SK-N-SH (cell line): ENCODE data around the gene HSPA9. TPM values are rescaled to one million over a fixed set of nuclear protein-coding genes. Genes with fewer than 3 reads are reported as not detected.

Experiments
- CTCF ChIA-PET: fragments of 300-600, 350-600 bp; formaldehyde crosslinking; extraction: SDS; loops from one replicate; lab custom pipeline; 2021; lab: Yijun Ruan, JAX
- POLR2A ChIA-PET: fragments of 350-600 bp; sonication (Branson Sonifier 250); formaldehyde crosslinking; extraction: SDS; loops from one replicate; lab custom pipeline; 2020; ENCODE audit warnings: antibody characterized with exemption, inconsistent platforms; lab: Yijun Ruan, JAX
- DNase-seq: peaks from one replicate; pipeline ENCODE4 v3.0.0; 2012
- H2AFZ ChIP-seq: fragments of 200-600 bp; sonication (generic); 2 replicates; pipeline ENCODE4 v1.8.1; 2016; ENCODE audit warnings: antibody characterized with exemption, mild to moderate bottlenecking, low read depth
- H3F3A ChIP-seq: fragments of 200-600 bp; sonication (generic); replicated peaks from 2 replicates; pipeline ENCODE3; 2016; ENCODE audit warnings: antibody characterized with exemption, mild to moderate bottlenecking; ENCODE audit not compliant: insufficient read depth
- H3K27ac ChIP-seq, 2 experiments: fragments of 200-500 bp in 1 of 2; fragments of 200-600 bp in 1 of 2; sonication (Bioruptor generic) in 1 of 2; sonication (generic), shearing (Covaris generic) in 1 of 2; 2 replicates each; pipeline versions ENCODE4 v1.5.1 to v1.6.1; 2014 to 2016; ENCODE audit warnings: low read depth in 2 of 2, inconsistent platforms in 1 of 2, low read length in 1 of 2, mild to moderate bottlenecking in 1 of 2, mixed read lengths in 1 of 2
- H3K27me3 ChIP-seq: fragments of 200-600 bp; sonication (generic), shearing (Covaris generic); 2 replicates; pipeline ENCODE4 v1.6.1; 2016; ENCODE audit warnings: mixed run types; ENCODE audit not compliant: insufficient read depth
- H3K36me3 ChIP-seq, 2 experiments: fragments of 200-500 bp in 1 of 2; fragments of 200-600 bp in 1 of 2; sonication (Bioruptor generic) in 1 of 2; sonication (generic) in 1 of 2; replicated peaks in 1 of 2; 2 replicates each; pipeline versions ENCODE3 to v1.5.1; 2014 to 2016; ENCODE audit warnings: low read length in 1 of 2, mild to moderate bottlenecking in 1 of 2; ENCODE audit not compliant: insufficient read depth in 2 of 2, control insufficient read depth in 1 of 2
- H3K4me1 ChIP-seq, 2 experiments: fragments of 200-500 bp in 1 of 2; fragments of 200-600 bp in 1 of 2; sonication (Bioruptor generic) in 1 of 2; sonication (generic), shearing (Covaris generic) in 1 of 2; 2 replicates each; pipeline versions ENCODE4 v1.5.1 to v1.6.1; 2014 to 2016; ENCODE audit warnings: low read depth in 1 of 2, low read length in 1 of 2, mixed run types in 1 of 2; ENCODE audit not compliant: insufficient read depth in 2 of 2, control insufficient read depth in 1 of 2
- H3K4me2 ChIP-seq: fragments of 200-600 bp; sonication (generic), shearing (Covaris generic); 2 replicates; pipeline ENCODE4 v1.6.1; 2017; ENCODE audit warnings: mixed run types
- H3K4me3 ChIP-seq, 2 experiments: fragments of 200-500 bp in 1 of 2; fragments of 200-600 bp in 1 of 2; sonication (Bioruptor generic) in 1 of 2; sonication (generic), shearing (Covaris generic) in 1 of 2; 2 replicates each; pipeline versions ENCODE4 v1.5.1 to v1.8.1; 2014 to 2016; ENCODE audit warnings: low read depth in 2 of 2, inconsistent platforms in 1 of 2, low read length in 1 of 2, mild to moderate bottlenecking in 1 of 2, mixed read lengths in 1 of 2, moderate library complexity in 1 of 2
- H3K79me2 ChIP-seq: fragments of 200-600 bp; sonication (generic); 2 replicates; pipeline ENCODE4 v1.8.1; 2017; ENCODE audit warnings: mild to moderate bottlenecking; ENCODE audit not compliant: insufficient read depth
- H3K9ac ChIP-seq: fragments of 200-600 bp; sonication (generic); 2 replicates; pipeline ENCODE4 v1.6.1; 2017; ENCODE audit warnings: mixed run types
- H3K9me2 ChIP-seq: fragments of 200-600 bp; sonication (generic); 2 replicates; pipeline ENCODE4 v1.6.1; 2017; ENCODE audit warnings: mixed run types
- H3K9me3 ChIP-seq: fragments of 200-600 bp; sonication (generic); 2 replicates; pipeline ENCODE4 v1.6.1; 2017; ENCODE audit warnings: mixed run types, mild to moderate bottlenecking, moderate library complexity
- H4K20me1 ChIP-seq: fragments of 200-600 bp; sonication (generic); 2 replicates; pipeline ENCODE4 v1.6.1; 2017; ENCODE audit warnings: mild to moderate bottlenecking, mixed run types; ENCODE audit not compliant: insufficient read depth
- ELF1 ChIP-seq: IDR thresholded peaks from 2 replicates; pipeline ENCODE4 v1.4.0; 2012
- EZH2phosphoT487 ChIP-seq: fragments of 200-600 bp; sonication (generic); IDR thresholded peaks from 2 replicates; pipeline ENCODE4 v1.6.1; 2017; ENCODE audit warnings: low read depth, mixed run types, mild to moderate bottlenecking, antibody characterized with exemption, moderate library complexity, borderline replicate concordance
- FOXM1 ChIP-seq: IDR thresholded peaks from 2 replicates; pipeline ENCODE4 v1.4.0; 2012; ENCODE audit warnings: low read depth, mild to moderate bottlenecking
- JUND ChIP-seq: IDR thresholded peaks from 2 replicates; pipeline ENCODE4 v1.4.0; 2012
- RCOR1 ChIP-seq: fragments of 150-350 bp; IDR thresholded peaks from 2 replicates; pipeline ENCODE4 v1.6.1; 2017; ENCODE audit warnings: antibody characterized with exemption, low read length
- REST ChIP-seq: IDR thresholded peaks from 2 replicates; pipeline ENCODE4 v1.6.1; 2012; ENCODE audit warnings: mild to moderate bottlenecking, low read depth, low read length, moderate library complexity
- RFX5 ChIP-seq: IDR thresholded peaks from 2 replicates; pipeline ENCODE4 v1.6.1; 2012; ENCODE audit warnings: mild to moderate bottlenecking, improper control_type of control experiment, low read length
- SIN3A ChIP-seq: IDR thresholded peaks from 2 replicates; pipeline ENCODE4 v1.6.1; 2012; ENCODE audit warnings: low read depth, mild to moderate bottlenecking, low read length, moderate library complexity, borderline replicate concordance
- SMC3 ChIP-seq: IDR thresholded peaks from 2 replicates; pipeline ENCODE4 v1.6.1; 2012; ENCODE audit warnings: low read depth, low read length, improper control_type of control experiment
- WGBS: methylation state at CpG from one replicate; pipeline ENCODE4 v1.1.6; 2017; ENCODE audit warnings: low lambda C conversion rate; 5-methylcytosine and 5-hydroxymethylcytosine counted together
- polyA plus RNA-seq, 3 experiments: library from polyadenylated mRNA; depleted of rRNA; stranded (reverse); fragments of >200 nt; gene quantifications; 2 replicates each; pipeline ENCODE4 v1.2.3, GENCODE V29; 2012

HSPA9 gene
- polyA plus RNA-seq, 1 of the 3 experiments (the other 2 are of a cell fraction): 153 TPM

- 92% methylated on average over 1 of the region's 1 CpG for WGBS
- Histone ChIP-seq H3K9me3 (no peaks in the 10 kb centered on the region), H3F3A (peaks cover 66% of the 10 kb centered on the region)
Measured at GRCh38 chr5:138554143-138554542, 21.1 kb downstream of the HSPA9 start.

GRCh38 chr5:138553437-138554095 lies 21.6 kb downstream of the HSPA9 start:
- H3K27ac ChIP-seq: no peak overlapping the region
- DNase-seq: no peak
- no peak overlapping the region for H3K9ac ChIP-seq
- no peaks in the 10 kb centered on the region for H3K27me3 ChIP-seq
- TF ChIP-seq FOXM1 (no peak), SMC3 (no peak)
- no peaks in the 10 kb centered on the region for H3K9me2 ChIP-seq
- H3K4me1 ChIP-seq: no peaks in the 10 kb centered on the region
- no peaks in the 10 kb centered on the region; the same call in 1 of the 2 replicates for H4K20me1 ChIP-seq
- H3K36me3 ChIP-seq: peaks cover 49 to 50% of the 10 kb centered on the region in 2 experiments
- POLR2A ChIA-PET: interaction anchor here (0.5 to 1.6 kb wide), 3 partner anchors 8 to 48 kb away, joined by 4 to 5 read pairs (median 4); partner anchors contain the start of gene HSPA9
- WGBS: 91% methylated on average over 5 of the region's 5 CpGs
- H3K4me2 ChIP-seq: no peak overlapping the region
- no peaks in the 10 kb centered on the region for H3K9me3 ChIP-seq
- peaks cover 36% of the 10 kb centered on the region; the same call in 1 of the 2 replicates for H3K79me2 ChIP-seq
- H3K4me3 ChIP-seq: no peak overlapping the region
- H3F3A ChIP-seq: peaks cover 64% of the 10 kb centered on the region
- CTCF ChIA-PET: interaction anchor here (1.6 kb wide), 1 partner anchor 199 kb away, joined by 3 read pairs; no protein-coding TSS in a partner anchor
- no peak overlapping the region for H2AFZ ChIP-seq

More at GRCh38 chr5:138554143-138554542, 21.1 kb downstream of the HSPA9 start:
- Histone ChIP-seq H3K27ac (no peak overlapping the region; a peak in 1 of 4 replicates), H3K27me3 (no peaks in the 10 kb centered on the region), H3K36me3 (peaks cover 53 to 54% of the 10 kb centered on the region in 2 experiments), H3K9me2 (no peaks in the 10 kb centered on the region), H3K79me2 (peaks cover 31% of the 10 kb centered on the region; the same call in 1 of the 2 replicates), H3K9ac (no peak overlapping the region), H4K20me1 (no peaks in the 10 kb centered on the region; the same call in 1 of the 2 replicates), H2AFZ (no peak overlapping the region), H3K4me3 (no peak overlapping the region), H3K4me2 (no peak overlapping the region), H3K4me1 (no peaks in the 10 kb centered on the region)
- ChIA-PET POLR2A (interaction anchor here (1.6 kb wide), 1 partner anchor 21 kb away, joined by 5 read pairs; the partner anchor contains the start of gene HSPA9), CTCF (interaction anchor here (1.3 to 1.6 kb wide), 2 partner anchors 8 to 199 kb away, joined by 3 read pairs; no protein-coding TSS in a partner anchor)
- TF ChIP-seq ELF1 (no peak), JUND (no peak), EZH2phosphoT487 (no peak), REST (no peak), RFX5 (no peak), RCOR1 (no peak), SIN3A (no peak)
- DNase-seq: no peak
